GM19193 (cell line): Measurements from ENCODE around the gene SLC9C2.

Experiments
- POLR2A ChIP-seq: IDR thresholded peaks from 4 replicates; pipeline ENCODE4 v1.6.1; 2011; ENCODE audit not compliant: insufficient read depth, insufficient read length; ENCODE audit errors: extremely low read depth

SLC9C2 gene

DNA sequence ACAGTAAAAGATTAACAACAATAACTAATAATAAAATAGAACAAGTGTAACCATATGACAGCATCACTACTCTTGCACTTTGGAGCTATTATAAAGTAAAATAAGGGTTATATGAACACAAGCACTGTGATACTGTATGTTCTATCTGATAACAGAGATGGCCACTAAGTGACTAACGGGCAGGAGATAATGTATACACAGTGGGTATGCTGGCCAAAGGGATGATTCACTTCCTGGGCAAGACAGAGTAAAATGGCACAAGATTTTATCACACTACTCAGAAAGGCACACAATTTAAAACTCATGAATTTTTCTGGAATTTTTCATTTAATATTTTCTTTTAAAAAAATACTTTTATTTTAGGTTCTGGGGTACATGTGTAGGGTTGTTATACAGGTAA, 12.3 kb downstream of the SLC9C2 start:
- no peak for TF ChIP-seq POLR2A

- no peak for TF ChIP-seq POLR2A
These were observed 21.3 kb downstream of the SLC9C2 start for GRCh38 chr1:173581383-173582079.

GRCh38 chr1:173580658-173581057, 22.2 kb downstream of the SLC9C2 start:
- no peak for TF ChIP-seq POLR2A

- TF ChIP-seq POLR2A = no peak
These were observed 22.8 kb downstream of the SLC9C2 start for GRCh38 chr1:173580071-173580470.

GRCh38 chr1:173573596-173573995, 29.3 kb downstream of the SLC9C2 start:
- TF ChIP-seq POLR2A = no peak

- no peak for TF ChIP-seq POLR2A
These were observed 30.5 kb downstream of the SLC9C2 start for GRCh38 chr1:173572201-173572873.

GRCh38 chr1:173570370-173571007, 32.4 kb downstream of the SLC9C2 start:
- no peak for TF ChIP-seq POLR2A

- no peak for TF ChIP-seq POLR2A
These were observed 34.4 kb downstream of the SLC9C2 start for GRCh38 chr1:173568483-173568882.

DNA sequence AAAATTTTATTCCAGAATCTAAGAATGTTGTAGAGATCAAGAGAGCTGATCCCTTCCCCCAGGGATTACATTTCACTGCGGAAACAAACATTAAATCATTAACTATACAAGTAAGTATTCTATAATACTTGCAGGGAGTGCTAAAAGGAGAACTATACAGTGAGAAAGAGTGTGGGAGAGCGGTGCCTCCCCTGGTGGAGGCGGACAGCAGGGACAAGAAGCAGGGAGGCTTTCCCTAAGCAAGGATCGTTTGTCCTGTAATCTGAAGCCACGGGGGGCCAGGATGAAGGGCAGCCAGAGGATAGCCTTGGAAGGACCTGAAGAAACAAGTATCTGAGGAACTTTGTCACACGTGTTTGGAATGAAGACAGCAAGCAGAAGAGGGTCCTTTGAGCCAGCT, 40.1 kb downstream of the SLC9C2 start:
- TF ChIP-seq POLR2A = no peak

GRCh38 chr1:173561263-173561662, 41.6 kb downstream of the SLC9C2 start:
- no peak for TF ChIP-seq POLR2A

DNA sequence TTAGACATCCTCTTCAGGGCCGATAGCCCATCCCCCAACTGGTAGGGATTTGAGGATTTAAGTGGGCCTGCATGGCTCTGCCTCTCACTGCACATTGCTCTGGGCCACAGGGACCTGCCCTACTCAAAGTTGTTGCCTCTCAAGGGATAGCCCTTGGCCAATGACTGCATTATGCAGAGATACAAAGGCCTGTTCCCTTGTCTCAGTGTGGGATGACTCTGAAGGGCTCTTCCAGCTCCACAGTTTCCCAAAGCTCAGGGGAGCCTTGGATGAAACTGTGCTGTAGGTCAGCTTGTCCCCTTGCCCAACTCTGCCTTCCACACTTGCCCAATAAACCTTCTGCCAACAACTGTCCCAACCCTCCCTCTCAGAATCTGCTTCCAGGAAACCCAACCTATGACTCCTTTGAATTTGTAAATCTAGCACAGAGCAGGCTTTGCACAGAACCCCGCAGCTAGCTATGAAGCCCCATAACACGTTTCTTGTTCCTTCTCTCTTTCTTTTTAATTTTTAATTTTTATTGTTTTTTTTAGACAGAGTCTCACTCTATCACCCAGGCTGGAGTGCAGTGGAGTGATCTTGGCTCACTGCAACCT, 42.5 kb downstream of the SLC9C2 start:
- TF ChIP-seq POLR2A = no peak

DNA sequence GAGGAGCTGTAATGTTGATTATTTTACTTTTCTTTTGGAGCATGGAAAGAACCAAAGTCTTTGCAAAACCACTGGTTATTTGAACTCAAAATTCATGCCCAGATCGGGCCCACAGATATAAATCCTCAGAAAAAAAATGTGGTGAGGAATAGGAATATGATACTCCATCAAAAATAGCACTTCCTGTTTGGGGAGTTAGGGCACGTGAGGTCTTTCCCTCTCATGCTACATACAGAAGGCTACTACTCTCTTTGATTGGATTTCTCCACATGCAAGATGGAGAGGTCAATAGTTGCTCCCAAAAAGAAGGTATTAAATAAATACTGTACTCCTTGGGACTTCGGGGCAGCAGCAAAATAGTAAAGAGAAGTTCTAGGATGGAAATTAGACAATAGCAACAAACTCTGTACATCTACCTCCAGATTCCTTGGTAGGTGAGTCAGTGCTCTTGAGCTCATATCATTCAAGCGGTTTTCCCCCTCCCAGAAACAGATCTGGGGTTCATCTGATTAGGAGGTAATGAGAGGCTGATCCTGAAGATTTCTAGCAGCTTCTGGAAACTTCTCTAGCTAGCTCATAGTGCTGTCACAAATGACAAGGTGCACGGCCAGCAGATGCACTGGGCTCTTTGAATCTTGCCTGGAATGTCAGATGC, 47.1 kb downstream of the SLC9C2 start:
- TF ChIP-seq POLR2A = no peak

DNA sequence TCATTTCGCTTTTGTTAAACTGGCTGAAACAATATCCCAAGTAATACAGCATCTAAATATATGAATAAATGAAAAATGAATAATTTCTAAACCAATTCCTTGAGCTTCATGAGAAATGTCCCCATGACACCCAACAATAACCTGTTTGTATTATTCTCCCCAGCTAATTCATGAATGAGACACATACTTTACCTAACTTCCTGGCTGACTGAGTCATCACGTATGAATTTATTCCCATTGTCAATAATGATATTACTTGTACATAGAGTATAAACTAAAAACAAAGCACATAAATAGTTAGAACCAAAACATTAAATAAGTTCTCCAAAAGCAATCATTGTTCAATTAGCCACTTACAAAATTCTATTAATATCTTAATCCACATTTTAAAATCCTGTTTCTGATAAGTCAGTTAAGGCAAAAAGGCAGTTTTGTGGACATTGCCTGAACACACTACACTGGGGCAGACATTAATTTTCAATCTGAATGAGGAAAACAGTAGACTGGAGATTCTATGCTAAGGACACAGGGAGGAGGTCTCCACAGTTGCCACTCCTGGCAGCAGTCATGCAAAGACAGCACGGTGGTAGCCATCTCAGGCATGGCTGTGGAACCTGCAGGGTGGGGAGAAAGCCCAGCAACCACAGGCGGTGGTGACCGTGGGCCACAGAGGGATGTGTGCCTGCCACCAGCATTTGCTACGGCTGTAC, 48.2 kb downstream of the SLC9C2 start:
- no peak for TF ChIP-seq POLR2A

GRCh38 chr1:173554089-173554488, 48.8 kb downstream of the SLC9C2 start:
- no peak for TF ChIP-seq POLR2A
